ENCODE data around the gene ABCG2.
"Not testable (repeated sequence)": the region's sequence is repeated elsewhere in the genome, so short reads cannot be mapped to it uniquely, and the experiment has no call there.

Gene ABCG2

GRCh38 chr4:88112856-88113255, 45.6 kb downstream of the ABCG2 start:
- DNase-seq (no peak), ATAC-seq (no peak)

GRCh38 chr4:88110826-88111225, 47.6 kb downstream of the ABCG2 start:
- no peak for DNase-seq
- no peak for ATAC-seq

GRCh38 chr4:88109123-88109881, 49.1 kb downstream of the ABCG2 start:
- no peak for ATAC-seq
- DNase-seq: no peak

- ATAC-seq (no peak), DNase-seq (no peak)
Observed at GRCh38 chr4:88108747-88109122, 49.7 kb downstream of the ABCG2 start.

GRCh38 chr4:88108108-88108465, 50.4 kb downstream of the ABCG2 start:
- not testable (repeated sequence) for DNase-seq, ATAC-seq

- ATAC-seq: no peak
- DNase-seq: no peak
Observed at GRCh38 chr4:88107406-88108107, 50.9 kb downstream of the ABCG2 start.

GRCh38 chr4:88106205-88106604, 52.2 kb downstream of the ABCG2 start:
- DNase-seq (no peak), ATAC-seq (peak; percentile 72)

- no peak for DNase-seq
- ATAC-seq: no peak
Observed at GRCh38 chr4:88104902-88105610, 53.4 kb downstream of the ABCG2 start.

- DNase-seq (no peak), ATAC-seq (no peak)
Observed at GRCh38 chr4:88102026-88102425, 56.4 kb downstream of the ABCG2 start.

- ATAC-seq (no peak), DNase-seq (no peak)
Observed at GRCh38 chr4:88101165-88101564, 57.3 kb downstream of the ABCG2 start.

- no peak for ATAC-seq
Observed at GRCh38 chr4:88098993-88099752, 59.3 kb downstream of the ABCG2 start.

GRCh38 chr4:88097781-88098180, 60.7 kb downstream of the ABCG2 start:
- no peak for DNase-seq

More at GRCh38 chr4:88098993-88099752, 59.3 kb downstream of the ABCG2 start:
- no peak for DNase-seq

GRCh38 chr4:88097301-88097700, 61.1 kb downstream of the ABCG2 start:
- DNase-seq (no peak), ATAC-seq (no peak)

More at GRCh38 chr4:88097781-88098180, 60.7 kb downstream of the ABCG2 start:
- ATAC-seq: no peak

- ATAC-seq (no peak), DNase-seq (no peak)
Observed at GRCh38 chr4:88093874-88094273, 64.6 kb downstream of the ABCG2 start.

GRCh38 chr4:88091378-88091777, 67.1 kb downstream of the ABCG2 start:
- ATAC-seq (no peak), DNase-seq (no peak)

- DNase-seq (no peak), ATAC-seq (no peak)
Observed at GRCh38 chr4:88090898-88091297, 67.5 kb downstream of the ABCG2 start.

GRCh38 chr4:88087004-88087403, 71.4 kb downstream of the ABCG2 start:
- ATAC-seq (no peak), DNase-seq (no peak)

GRCh38 chr4:88080626-88081025, 77.8 kb downstream of the ABCG2 start:
- no peak for DNase-seq

GRCh38 chr4:88078579-88078978, 79.9 kb downstream of the ABCG2 start:
- ATAC-seq (no peak), DNase-seq (no peak)

More at GRCh38 chr4:88080626-88081025, 77.8 kb downstream of the ABCG2 start:
- no peak for ATAC-seq

- ATAC-seq (no peak), DNase-seq (no peak)
Observed at GRCh38 chr4:88077911-88078524, 80.4 kb downstream of the ABCG2 start.

- DNase-seq (no peak), ATAC-seq (no peak)
Observed at GRCh38 chr4:88075336-88075735, 83.1 kb downstream of the ABCG2 start.

GRCh38 chr4:88070031-88070430, 88.4 kb downstream of the ABCG2 start:
- ATAC-seq: no peak
- DNase-seq: no peak
